Measurements from ENCODE around the gene SVEP1. TPM values are rescaled to one million over a fixed set of nuclear protein-coding genes. Genes with fewer than 3 reads are reported as not detected.

SVEP1 gene
- total RNA-seq, 4 donors from 2014 or later = 37.2 to 70.4 (median 58.4) TPM

DNA sequence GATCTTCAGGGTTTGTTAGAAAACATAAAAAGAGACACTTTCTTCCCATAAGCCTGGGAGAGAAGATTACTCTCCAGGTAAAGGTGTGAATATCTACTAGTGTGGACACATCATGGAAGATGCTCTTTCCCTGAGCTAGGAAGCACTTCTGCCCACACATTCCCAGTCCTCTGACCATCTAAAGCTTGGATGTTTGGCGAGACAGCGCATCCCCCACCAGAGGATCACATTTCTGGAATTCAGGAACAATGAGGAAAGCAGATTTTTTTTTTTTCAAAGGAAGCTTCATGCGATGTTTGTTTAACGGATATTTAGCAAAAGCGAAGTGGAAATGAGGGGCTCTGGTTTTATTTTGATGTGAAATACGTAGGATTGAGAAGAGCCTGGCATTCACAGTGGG lies 6.2 kb downstream of the SVEP1 start:
- WGBS, 2 donors (ENCODE audit: low coverage in 1 of 2) = 69 to 81% methylated on average over 6 of the region's 6 CpGs
- peaks cover 13% of the 10 kb centered on the region for H3K27me3 ChIP-seq
- no peak for TF ChIP-seq POLR2AphosphoS5 (IDR thresholded peaks at IDR 0.05)
- TF ChIP-seq CTCF (IDR thresholded peaks at IDR 0.05) = no peak
- no peak for TF ChIP-seq EP300 (IDR thresholded peaks at IDR 0.05)
- TF ChIP-seq POLR2A (IDR thresholded peaks at IDR 0.05) = no peak
- H3K4me3 ChIP-seq = no peak overlapping the region
- H3K4me1 ChIP-seq = no peaks in the 10 kb centered on the region
- no peaks in the 10 kb centered on the region for H3K9me3 ChIP-seq
- no peak overlapping the region for H3K27ac ChIP-seq
- ATAC-seq = no peak
- no peaks in the 10 kb centered on the region for H3K36me3 ChIP-seq

- peak; percentile 19 for ATAC-seq
- no peak overlapping the region for H3K4me3 ChIP-seq
- no peaks in the 10 kb centered on the region for H3K36me3 ChIP-seq
- no peaks in the 10 kb centered on the region for H3K4me1 ChIP-seq
- no peaks in the 10 kb centered on the region for H3K9me3 ChIP-seq
- peaks cover 5% of the 10 kb centered on the region for H3K27me3 ChIP-seq
- no peak overlapping the region for H3K27ac ChIP-seq
- 69 to 74% methylated on average over 2 of the region's 2 CpGs for WGBS, 2 donors (ENCODE audit: low coverage in 1 of 2)
- TF ChIP-seq EP300 (IDR thresholded peaks at IDR 0.05) = no peak
- no peak for TF ChIP-seq CTCF (IDR thresholded peaks at IDR 0.05)
- TF ChIP-seq POLR2A (IDR thresholded peaks at IDR 0.05) = no peak
- no peak for TF ChIP-seq POLR2AphosphoS5 (IDR thresholded peaks at IDR 0.05)
Observed at GRCh38 chr9:110571801-110572483, 7.6 kb downstream of the SVEP1 start.

GRCh38 chr9:110566156-110566555 lies 13.4 kb downstream of the SVEP1 start:
- H3K4me1 ChIP-seq = no peaks in the 10 kb centered on the region
- no peaks in the 10 kb centered on the region for H3K27me3 ChIP-seq
- no peak overlapping the region for H3K4me3 ChIP-seq
- TF ChIP-seq POLR2AphosphoS5 (IDR thresholded peaks at IDR 0.05) (no peak), CTCF (IDR thresholded peaks at IDR 0.05) (no peak), POLR2A (IDR thresholded peaks at IDR 0.05) (no peak), EP300 (IDR thresholded peaks at IDR 0.05) (no peak)
- ATAC-seq = no peak
- no peak overlapping the region for H3K27ac ChIP-seq
- 73 to 88% methylated on average over 1 of the region's 1 CpG for WGBS, 2 donors (ENCODE audit: low coverage in 1 of 2)
- H3K9me3 ChIP-seq = no peaks in the 10 kb centered on the region
- H3K36me3 ChIP-seq = no peaks in the 10 kb centered on the region

GRCh38 chr9:110561826-110562225 lies 17.7 kb downstream of the SVEP1 start:
- Histone ChIP-seq H3K4me3 (no peak overlapping the region), H3K27ac (no peak overlapping the region), H3K9me3 (no peaks in the 10 kb centered on the region), H3K27me3 (no peaks in the 10 kb centered on the region), H3K4me1 (no peaks in the 10 kb centered on the region), H3K36me3 (no peaks in the 10 kb centered on the region)
- WGBS, 2 donors (ENCODE audit: low coverage in 1 of 2) = 69 to 70% methylated on average over 1 to 2 of the region's 2 CpGs
- no peak for ATAC-seq
- TF ChIP-seq EP300 (IDR thresholded peaks at IDR 0.05) = no peak

DNA sequence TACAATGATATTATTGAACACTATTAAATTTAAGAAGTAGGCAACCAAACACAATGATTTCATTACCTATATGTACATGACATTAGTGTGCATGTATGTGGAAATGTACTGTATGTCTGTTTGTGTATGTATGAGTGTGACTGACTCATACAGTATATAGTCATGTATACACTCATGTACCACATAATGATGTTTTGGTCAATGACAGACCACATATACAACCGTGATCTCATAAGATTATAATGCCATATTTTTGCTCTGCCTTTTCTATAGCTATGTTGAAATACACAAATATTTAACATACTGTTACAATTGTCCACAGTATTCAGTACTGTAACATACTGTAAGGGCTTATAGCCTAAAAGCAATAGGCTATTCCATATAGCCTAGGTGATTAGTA lies 19.7 kb downstream of the SVEP1 start:
- H3K27ac ChIP-seq = no peak overlapping the region
- peaks cover 6 to 18% (median 7%) of the 10 kb centered on the region in 3 donors for H3K4me1 ChIP-seq
- H3K9me3 ChIP-seq = no peaks in the 10 kb centered on the region
- no peaks in the 10 kb centered on the region for H3K27me3 ChIP-seq
- no peak overlapping the region for H3K4me3 ChIP-seq
- 85 to 89% methylated on average over 1 of the region's 1 CpG for WGBS, 2 donors (ENCODE audit: low coverage in 1 of 2)
- TF ChIP-seq POLR2AphosphoS5 (IDR thresholded peaks at IDR 0.05) = no peak
- TF ChIP-seq POLR2A (IDR thresholded peaks at IDR 0.05) = no peak
- TF ChIP-seq EP300 (IDR thresholded peaks at IDR 0.05) = no peak
- TF ChIP-seq CTCF (IDR thresholded peaks at IDR 0.05) = no peak
- no peaks in the 10 kb centered on the region for H3K36me3 ChIP-seq
- ATAC-seq = no peak

Data from gastroesophageal sphincter (tissue), 4 donors.